Amniotic epithelial cell (primary cell): ENCODE results near the gene BANK1.

Experiments
- DNase-seq: peaks from one replicate; pipeline ENCODE4 v3.0.0-alpha.2; 2010; ENCODE audit warnings: low read depth

The BANK1 gene

DNA sequence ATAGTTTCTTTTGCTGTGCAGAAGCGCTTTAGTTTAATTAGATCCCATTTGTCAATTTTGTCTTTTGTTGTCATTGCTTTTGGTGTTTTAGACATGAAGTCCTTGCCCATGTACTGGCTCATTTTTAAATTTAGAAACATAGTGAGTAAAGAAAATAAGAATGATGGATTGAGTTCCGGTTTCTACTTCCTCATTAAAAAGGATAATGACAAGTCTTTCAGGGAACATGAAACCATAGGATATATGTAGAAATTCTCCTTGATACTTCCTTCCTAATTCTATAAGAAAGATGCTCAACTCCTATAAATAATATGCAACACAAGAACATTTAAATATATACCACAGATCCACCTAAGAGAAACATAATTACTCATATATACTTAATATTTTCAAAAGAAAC is 240.9 kb downstream of the BANK1 start:
- DNase-seq, result no peak

DNA sequence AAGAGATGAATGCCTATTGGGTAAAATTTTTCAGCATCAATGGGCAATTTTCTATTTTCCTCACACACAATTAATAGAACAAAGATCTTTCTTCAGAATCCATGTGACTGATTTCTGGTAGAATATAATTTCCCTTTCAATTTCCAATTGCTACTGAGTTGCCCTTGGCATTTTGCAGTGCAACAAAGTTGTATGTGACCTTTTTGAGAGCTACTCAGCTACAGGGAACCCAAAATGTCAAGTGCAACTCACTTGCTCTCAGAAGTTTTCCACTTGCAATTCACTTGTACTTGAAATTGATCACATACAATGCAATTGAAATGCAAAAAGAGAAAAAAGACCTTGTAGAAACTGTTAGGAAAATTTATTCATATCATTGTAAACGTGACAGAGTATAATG is 245.5 kb downstream of the BANK1 start:
- no peak for DNase-seq

DNA sequence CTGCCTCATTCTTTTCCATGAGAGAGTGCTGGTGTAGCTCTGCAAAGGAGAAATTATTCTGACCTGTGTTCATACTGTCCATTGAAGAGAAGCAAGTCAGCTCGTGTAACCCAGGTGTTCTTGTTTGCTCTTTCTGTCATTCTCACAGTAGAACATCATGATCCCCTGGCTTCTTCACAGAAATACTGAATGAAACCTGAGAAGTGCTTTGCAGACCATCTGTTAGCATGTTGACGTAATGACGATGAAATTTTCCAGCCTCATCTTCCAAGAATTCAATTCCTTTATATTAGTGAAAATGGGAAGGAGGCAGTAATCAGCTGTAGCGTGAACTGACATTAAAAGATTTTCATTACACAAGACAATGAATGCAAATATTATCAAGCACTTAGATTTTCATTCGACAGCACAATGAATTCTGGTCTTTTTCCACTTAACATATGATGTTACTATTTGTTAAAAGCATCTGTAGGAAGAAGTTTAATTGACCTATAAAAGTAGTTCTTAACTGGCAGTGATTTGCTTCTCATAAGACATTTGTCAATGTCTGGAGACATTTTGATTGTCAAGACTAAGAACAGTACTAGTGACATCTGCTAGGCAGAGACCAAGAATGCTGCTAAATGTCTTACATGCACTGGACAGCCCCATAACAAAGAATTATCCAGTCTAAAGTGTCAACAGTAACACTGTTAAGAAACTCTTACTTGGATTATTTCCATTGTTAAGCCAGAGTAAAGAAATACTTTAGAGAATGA is 246.3 kb downstream of the BANK1 start:
- DNase-seq, result no peak

DNA sequence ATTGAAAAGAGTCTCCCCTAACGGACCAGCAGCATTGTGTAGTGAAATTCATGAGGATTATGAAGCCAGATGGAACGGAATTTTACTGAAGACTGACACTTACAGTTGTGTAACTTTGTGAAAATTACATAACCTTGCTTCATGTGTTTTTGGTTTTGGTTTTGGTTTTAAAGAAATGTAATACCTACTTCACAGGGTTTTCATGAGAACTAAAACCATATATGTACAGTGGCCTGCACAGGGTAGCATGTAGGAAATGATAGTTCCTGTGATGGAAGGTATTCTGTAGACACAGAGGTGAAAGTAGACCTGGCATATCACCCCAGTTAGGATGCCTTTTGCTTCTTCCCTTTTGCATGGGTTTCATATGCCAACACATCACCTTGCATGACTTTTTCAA is 247.0 kb downstream of the BANK1 start:
- DNase-seq, result peak; percentile 6

DNA sequence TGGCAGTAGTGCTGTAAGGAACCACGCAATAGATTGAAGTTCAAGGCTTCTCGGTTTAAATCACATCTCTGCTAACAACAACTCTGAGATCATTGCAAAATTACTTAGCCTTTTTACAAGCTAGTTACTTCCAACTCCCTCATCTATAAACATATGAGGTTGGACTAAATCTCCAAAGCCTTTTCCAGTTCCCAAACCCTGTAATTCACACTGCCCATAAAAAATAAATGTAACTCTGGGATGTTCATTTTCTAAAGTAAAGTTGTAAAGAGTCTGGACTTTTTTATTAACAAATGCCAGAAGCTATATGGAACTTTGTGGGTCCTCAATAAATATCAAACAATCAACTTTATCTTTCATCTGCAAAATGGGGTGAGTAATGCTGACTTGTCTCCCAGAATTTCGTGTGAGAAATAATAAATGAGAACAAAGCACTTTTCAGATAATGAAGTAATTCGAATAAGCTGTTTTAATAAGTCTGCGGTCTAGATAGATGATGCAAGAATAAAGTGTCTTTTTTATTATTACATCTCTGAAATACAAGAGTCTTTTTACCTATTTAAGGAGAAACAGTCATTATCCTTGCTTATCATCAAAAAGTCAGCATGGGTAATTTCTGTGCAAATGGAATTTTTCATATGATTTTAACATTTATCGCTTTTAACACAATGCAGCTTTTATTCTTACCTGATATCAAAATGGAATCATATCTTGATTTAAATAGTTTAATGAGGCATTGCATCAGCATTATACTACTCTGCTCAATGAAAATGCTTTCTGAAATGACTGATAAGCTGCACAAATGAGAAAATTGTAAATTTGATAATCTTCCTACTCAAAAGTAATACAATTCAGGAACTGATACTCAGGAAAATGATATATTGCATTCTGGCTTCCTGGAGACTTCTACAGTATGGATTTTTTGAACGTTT is 252.6 kb downstream of the BANK1 start:
- no peak for DNase-seq

DNA sequence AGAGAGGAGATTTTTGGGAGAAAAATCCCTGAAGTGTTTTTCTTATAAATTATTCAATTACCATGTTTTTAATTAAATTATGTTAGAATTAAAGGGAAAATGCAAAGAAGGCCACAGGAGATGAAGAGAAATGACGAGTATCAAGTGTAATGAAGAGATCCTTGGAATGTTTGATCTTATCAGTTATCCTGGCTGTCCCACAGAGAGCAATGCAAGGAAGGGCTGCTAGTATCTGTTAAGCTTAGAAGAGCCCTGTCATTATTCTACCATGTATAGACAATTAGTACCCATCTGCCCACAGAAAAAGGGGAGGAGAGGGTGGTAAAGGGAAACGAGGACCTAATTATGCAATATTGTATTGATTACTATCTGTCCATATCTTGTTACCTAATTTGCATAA is 257.1 kb downstream of the BANK1 start:
- DNase-seq, result no peak

DNA sequence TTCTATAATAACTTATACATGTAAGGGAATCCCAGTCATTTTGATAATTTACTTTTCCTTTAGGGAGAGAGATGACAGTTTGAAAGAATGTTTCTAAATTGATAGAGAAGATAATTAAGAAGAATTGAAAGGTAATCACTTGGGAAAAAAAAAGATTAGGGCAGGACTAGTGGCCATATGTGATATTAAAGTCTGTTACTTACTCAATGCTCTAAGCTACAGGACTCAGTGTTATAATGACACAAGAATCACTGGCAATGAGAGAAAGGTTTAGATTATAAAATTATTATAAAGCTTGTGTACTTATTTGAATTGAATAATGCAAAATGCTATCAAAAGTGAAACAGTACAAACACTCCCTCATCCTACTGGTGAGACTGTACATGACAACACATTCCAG is 265.3 kb downstream of the BANK1 start:
- no peak for DNase-seq

DNA sequence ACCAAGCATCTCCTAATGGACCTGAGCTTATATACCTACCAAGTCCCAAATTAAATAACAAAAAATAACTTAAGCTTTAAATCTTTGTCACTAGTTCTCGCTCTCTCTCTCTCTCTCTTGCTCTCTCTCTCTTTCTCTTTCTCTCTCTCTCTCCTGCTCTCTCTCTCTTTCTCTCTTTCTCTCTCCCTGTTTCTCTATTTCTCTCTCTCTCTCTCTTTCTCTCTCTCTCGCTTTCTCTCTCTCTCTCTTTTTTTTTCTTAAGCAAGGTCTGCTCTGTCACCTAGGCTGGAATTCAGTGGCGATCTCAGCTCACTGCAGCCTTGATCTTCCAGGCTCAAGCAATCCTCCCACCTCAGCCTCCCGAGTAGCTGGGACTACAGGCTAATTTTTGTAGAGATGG is 266.6 kb downstream of the BANK1 start:
- DNase-seq, result no peak

DNA sequence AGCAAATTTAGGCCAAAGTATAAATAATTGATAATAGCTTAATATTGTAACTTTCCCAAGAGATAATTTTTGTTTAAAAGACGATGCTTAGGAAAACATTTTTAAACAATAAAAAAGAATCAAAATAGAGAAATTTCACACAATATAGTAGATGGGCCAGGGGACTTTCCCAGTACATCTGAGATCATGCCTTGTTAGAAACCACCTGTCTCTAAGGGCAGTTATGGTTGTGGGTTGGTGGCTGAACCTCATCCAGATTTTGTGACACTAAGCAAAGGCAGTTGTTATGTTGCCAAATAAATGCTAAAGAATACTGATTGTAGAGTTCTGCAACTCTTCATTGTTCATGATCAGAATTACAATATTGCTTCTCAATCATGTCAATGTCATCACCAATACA is 270.6 kb downstream of the BANK1 start:
- no peak for DNase-seq

DNA sequence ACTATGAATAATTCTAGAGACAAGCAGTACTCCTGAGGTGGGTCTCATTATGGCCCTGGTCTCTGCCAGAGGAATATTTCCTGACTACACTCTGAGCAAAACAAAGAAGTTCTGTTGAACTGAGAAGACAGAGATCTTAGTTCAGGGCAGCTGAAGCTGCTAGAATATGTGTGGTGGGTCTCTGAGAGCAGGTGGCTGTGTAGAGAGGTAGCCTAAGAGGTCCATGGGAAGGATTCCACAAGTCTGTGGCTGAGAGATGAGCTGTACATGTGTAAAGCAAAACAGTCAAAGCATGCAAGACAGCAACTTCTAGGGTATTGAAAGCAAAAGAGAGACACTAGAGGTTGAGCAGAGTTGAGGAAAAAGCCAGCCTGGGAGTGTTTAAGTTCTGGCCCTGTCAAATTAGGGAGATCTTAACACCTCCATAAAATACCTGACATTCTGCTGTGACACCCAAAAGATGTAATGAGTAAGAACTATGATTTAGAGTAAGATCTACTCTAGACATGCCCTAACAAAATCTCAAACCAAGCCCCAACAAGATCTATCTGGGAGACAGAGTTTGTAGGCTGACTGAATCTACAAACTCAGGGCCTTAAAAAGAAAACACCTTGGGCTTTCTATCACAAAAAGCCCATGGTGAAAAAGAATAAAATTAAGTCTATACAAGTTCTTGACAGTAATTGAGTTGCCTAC is 274.4 kb downstream of the BANK1 start:
- no peak for DNase-seq

DNA sequence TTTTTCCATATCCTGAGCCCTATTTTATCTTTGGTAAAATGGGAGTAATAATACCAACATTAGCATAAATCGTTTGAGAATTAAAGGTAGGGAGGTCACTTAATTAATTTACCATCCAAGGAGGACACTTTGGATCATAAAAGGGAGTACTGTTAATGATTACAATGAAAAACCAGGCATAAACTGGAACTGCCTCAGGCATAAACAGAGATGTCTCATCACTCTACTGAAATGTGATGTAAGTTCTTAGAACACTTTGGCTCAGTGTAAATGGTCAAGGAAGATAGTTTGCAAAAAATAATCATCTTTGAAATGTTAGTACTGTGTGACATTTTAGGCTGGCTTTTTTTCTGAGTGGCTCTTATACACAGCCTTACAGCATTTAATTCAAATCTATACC is 286.1 kb downstream of the BANK1 start:
- DNase-seq, result no peak

DNA sequence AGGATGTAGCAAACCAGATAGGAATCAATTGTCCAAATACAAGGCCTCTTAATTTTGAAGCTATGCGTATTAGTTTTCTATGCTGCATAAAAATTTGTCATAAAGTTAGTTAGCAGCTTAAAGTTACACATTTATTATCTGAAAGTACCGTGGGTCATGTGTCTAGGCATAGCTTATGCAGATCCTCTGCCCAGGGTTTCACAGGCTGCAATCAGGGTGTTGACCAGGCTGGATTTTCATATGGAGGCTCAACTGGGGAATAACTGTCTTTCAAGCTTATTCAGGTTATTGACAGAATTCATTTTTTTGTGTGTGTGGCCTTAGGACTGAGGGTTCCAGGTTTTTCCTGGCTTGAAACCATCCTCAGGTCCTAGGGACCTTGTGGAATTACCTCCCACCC is 289.7 kb downstream of the BANK1 start:
- no peak for DNase-seq

DNA sequence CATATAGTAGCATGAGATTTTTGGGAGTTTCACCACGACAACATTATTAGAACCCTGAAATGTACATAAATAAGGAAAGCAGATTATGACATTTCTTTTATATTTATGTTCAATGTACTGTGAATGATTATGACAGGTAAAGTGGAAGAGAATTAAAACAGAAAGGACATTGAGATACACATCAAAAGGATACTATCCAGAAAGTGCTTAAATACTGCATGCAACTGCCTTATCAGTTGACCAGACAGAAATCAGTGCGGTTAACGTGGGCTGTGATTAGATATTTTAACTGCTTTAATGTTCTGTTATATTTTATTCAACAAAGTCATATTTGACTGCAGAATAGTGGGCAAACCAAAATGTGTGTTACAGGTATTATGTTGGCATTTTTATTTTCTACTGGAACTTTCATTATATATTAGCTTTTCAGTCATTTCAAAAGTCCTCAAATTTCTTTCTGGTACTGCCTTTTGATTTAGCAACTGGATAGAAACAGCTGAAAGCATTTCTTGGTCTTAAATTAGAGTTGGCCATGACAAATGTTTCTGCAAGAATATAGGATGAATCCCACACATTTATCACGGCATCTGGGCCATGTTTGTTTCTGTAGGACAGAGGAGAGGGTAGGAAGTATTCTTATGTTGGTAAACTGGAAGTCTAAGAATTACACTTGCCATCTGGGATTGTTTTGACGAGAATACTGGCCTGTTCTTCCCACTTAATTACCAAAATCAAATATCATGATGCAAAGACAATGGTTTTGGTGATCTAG is 299.5 kb downstream of the BANK1 start:
- peak; percentile 42 for DNase-seq

DNA sequence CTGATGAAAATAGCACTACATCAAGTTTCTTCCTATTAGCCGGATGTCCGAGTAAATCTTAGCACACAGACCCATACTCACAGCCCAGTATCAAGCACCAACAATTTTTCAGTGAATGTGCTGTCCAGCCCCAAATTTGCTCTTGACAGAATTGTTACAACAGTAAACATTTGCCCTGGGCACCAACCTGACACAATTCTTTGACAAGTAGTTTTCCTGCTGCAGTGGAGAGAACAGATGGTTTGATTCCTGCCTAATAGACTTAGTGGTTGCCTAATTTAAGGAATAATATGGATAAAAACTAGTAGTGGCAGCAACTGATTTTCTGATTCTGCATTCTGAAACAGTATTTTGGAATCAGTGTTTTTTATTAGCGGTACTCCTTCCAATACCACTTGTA is 301.1 kb downstream of the BANK1 start:
- DNase-seq, result no peak

DNA sequence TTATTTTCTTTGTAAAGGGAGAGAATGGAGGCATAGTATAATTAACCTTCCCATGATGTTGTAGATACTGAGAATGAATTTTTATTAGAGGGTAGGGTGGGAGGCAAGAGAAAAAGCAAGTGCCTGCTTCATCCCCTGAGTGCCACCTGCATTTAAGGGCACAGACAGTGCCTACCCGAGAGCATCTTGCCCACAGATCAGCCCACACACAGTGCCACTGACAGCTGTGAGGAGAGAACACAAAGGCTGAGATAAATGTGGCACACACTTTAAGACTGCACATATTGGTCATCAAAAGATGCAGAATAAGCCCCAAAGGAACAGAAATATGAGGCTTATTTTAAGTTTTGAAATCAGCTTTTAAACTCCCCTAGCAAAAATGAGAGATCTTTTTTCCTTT is 304.0 kb downstream of the BANK1 start:
- no peak for DNase-seq

DNA sequence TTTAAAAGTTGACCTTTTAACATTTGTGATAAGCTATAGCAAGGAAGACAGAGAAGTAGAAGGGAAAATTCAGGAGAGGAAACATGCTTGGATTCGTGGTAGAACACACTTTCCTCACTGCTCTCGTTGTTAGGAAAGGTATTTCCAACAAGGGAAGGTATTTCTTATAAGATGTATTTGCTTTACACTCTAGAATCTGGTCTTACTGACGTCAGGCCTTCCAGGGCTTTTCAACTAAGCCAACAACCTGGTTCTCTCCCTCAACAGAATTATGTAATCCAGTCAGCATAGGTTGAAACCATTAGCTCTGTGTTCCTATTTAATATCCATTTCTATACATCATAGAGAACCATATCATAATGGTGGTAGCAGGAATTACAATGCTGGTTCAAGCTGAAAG is 312.8 kb downstream of the BANK1 start:
- no peak for DNase-seq

DNA sequence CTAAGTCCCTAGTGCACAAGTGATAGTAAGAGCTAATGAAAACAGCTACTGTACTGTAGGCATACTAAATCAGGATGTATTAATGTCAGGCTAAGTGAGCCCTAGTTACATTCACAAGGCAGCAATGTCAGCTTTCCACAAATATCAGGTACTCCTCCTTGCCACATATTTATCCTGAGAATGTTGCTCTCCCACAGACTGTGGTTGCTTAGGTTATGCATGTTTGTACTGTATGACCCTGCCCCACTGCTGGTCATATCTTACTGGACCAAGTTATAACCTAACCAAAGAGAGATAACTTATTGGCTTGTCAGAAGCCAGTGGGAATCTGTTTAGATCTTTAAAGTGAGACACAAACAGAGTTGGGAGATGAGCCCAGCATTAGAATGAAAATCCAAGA is 313.7 kb downstream of the BANK1 start:
- DNase-seq, result peak; percentile 86

DNA sequence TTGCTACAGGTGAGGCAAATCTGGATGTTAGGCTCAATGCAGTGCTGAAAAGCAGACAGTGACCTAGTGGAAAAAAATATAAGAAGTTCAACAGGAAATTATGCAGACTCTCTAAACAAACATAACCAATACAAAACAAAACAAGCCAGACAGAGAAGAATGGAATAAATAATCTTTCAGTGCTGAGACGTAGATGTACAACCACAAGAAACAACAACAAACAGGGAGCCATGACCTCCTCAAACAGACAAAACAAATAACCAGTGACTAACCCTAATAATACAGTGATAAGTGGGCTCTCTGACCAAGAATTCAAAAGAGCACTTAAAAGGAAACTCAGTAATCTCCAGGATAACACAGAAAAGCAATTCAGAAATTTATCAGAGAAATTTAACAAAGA is 315.5 kb downstream of the BANK1 start:
- no peak for DNase-seq

DNA sequence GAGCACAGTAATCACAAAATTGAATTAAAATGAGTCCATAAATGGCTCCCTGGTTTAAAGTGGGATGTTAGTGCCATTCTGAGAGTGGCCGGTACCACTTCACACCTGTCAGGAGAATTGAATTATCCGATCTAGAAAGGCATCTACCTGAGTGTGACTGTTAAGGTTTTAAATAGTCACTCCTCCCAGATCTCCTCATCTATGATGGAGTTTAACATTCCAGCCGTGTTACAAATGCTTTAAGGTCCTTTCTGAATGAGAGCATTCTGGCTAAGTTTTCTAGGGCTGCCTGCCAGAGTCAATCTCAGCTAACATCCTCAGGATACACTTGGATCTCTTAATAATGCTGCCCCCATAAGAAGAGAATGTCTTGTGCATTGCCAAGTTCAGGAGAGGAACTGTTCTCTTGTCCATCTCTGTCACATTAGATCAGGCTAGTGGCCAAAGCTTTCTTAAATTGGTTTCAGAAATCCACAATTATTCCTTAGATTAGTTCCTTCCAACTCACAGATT is 323.6 kb downstream of the BANK1 start:
- no peak for DNase-seq

DNA sequence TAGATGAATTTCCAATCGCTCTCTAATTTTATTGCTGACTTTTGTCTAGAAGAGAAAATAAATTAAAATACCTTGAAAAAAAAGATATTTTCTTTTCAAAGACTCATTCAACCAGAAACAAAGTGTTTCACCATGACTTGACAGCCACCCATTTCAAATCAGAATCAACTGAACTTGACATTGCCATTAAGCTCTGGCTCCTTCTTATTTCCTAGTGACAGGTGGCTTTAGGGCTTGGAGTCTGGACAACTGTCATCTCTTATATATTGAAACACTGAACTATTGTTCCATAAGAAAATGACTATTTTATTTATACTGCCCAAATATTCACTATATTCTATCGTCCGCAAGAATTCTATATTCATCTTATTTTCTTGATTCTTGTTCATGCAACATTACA is 325.6 kb downstream of the BANK1 start:
- no peak for DNase-seq

DNA sequence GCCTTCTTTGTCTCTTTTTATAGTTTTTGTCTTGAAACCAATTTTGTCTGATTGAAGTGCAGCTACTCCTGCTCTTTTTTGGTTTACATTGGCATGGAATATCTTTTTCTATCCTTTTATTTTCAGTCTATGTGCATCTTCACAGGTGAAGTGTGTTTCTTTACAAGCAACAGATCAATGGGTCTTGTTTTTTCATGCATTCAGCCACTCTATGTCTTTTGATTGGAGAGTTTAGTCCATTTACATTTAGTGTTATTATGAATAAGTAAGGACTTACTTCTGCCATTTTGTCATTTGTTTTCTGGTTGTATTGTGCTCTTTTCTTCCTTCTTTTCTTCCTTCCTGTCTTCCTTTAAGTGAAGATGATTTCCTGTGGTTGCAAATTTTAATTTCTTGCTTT is 330.3 kb downstream of the BANK1 start:
- DNase-seq, result peak; percentile 7
